ENCODE measurements around the gene A3GALT2. TPM values are rescaled to one million over a fixed set of nuclear protein-coding genes. Genes with fewer than 3 reads are reported as not detected.

A3GALT2 gene
- total RNA-seq, 1 donor from 2014 or later = not detected

DNA sequence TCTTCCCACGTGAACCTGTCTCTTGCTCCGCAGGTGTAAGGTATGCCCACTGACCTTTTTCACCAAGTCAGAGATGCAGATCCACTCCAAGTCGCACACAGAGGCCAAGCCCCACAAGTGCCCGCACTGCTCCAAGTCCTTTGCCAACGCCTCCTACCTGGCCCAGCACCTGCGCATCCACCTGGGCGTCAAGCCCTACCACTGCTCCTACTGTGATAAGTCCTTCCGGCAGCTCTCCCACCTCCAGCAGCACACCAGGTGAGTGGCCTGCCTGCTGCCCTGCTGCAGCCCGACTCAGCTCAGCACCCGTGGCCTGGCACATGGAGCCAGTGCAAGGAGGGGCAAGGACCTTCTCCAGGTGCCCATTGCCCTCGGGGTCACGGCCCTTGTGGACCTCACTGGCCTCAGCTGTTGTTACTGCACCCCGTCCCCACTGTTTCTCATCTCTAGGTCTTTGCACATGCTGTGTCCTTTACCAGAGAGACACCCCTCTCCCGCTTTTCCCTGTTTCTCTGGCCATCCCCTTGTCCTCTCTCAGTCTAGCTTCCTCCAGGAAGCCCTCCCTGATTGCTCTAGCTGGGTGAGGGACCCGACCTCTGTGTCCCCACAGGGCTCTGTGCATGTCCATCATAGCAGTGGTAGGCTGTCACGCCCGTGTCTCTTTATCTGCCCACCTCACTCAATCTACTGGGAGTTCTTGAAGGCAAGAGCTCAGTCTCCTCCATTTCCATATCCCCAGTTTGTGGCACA is 39.2 kb downstream of the A3GALT2 start:
- peaks cover 14% of the 10 kb centered on the region for H3K4me1 ChIP-seq
- intact Hi-C loops (cut with DNase I) = loop anchor here (10.0 kb wide), 1 partner anchor 183 kb away; no protein-coding TSS in a partner anchor
- no peak overlapping the region for H3K27ac ChIP-seq
- H3K9me3 ChIP-seq = no peaks in the 10 kb centered on the region
- no peak overlapping the region for H3K4me3 ChIP-seq
- peaks cover 0 to 55% of the 10 kb centered on the region in 2 donors for H3K36me3 ChIP-seq
- TF ChIP-seq POLR2AphosphoS5 (IDR thresholded peaks at IDR 0.05; ENCODE audit: insufficient read depth in 1 of 2, low read depth in 1 of 2) (no peak), CTCF (IDR thresholded peaks at IDR 0.05) (no peak), POLR2A (IDR thresholded peaks at IDR 0.05) (no peak)
- no peaks in the 10 kb centered on the region for H3K27me3 ChIP-seq
- no peak for DNase-seq (ENCODE audit: extremely low spot score in 2 of 2)

DNA sequence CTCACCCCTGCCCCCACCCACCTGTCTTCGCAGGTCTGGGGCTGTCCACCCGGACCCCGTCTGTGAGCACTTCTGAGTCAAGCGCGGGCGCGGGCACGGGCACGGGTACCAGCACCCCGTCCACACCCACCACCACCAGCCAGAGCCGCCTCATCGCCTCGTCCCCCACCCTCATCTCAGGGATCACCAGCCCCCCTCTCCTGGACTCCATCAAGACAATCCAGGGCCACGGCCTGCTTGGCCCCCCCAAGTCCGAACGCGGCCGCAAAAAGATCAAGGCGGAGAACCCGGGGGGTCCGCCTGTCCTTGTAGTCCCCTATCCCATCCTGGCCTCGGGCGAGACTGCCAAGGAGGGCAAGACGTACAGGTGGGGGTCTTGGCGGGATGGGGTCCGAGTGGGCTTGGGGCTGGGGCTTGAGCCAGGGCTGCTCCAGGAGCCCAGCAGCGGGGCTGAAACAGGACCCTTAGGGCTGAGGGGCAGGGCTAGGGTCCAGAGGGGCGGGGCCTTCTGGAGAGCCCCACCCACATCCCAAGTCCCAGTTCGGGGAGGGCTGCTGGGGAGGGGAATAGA is 40.7 kb downstream of the A3GALT2 start:
- Histone ChIP-seq H3K4me1 (no peaks in the 10 kb centered on the region), H3K36me3 (peaks cover 0 to 58% of the 10 kb centered on the region in 2 donors), H3K27me3 (no peaks in the 10 kb centered on the region), H3K27ac (no peak overlapping the region), H3K9me3 (no peaks in the 10 kb centered on the region), H3K4me3 (no peak overlapping the region)
- intact Hi-C loops (cut with DNase I) = loop anchor here (10.0 kb wide), 1 partner anchor 185 kb away; no protein-coding TSS in a partner anchor
- TF ChIP-seq POLR2AphosphoS5 (IDR thresholded peaks at IDR 0.05; ENCODE audit: insufficient read depth in 1 of 2, low read depth in 1 of 2) = no peak
- TF ChIP-seq CTCF (IDR thresholded peaks at IDR 0.05) = no peak
- no peak for TF ChIP-seq POLR2A (IDR thresholded peaks at IDR 0.05)
- DNase-seq (ENCODE audit: extremely low spot score in 2 of 2) = no peak

DNA sequence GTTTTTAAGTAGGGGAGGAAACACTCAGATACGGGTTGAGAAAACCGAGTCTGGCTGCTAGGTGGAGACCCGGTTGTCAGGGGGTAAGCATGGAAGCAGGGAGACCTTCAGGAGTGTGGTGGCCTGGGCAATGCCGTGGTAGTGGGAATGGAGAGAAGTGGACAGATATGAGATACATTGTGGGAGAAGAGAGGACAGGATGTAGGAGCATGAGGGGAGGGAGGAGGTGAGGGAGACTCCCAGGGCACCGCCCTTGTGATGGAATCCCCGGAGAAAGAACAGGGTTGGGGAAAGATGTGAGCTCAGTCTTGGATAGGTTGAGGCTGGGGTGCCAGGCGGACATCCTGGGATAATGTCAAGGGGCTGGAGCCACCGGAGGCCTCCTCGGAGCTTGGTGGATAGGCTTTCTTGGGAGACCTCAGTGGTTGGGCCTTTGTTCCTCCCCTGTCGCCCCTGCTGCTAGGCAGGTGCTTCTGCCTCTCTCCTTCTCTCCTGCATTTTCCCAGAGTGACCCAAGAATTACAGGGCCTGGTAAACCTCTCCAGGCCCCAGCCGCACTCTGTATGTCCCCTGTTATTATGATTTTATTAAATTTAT is 43.3 kb downstream of the A3GALT2 start:
- TF ChIP-seq CTCF (IDR thresholded peaks at IDR 0.05) (no peak), POLR2A (IDR thresholded peaks at IDR 0.05) (no peak)
- DNase-seq (ENCODE audit: extremely low spot score in 2 of 2) = no peak
- Histone ChIP-seq H3K9me3 (no peaks in the 10 kb centered on the region), H3K4me3 (no peak overlapping the region), H3K27ac (no peak overlapping the region), H3K36me3 (peaks cover 0 to 48% of the 10 kb centered on the region in 2 donors), H3K4me1 (peaks cover 7% of the 10 kb centered on the region), H3K27me3 (no peaks in the 10 kb centered on the region)
- intact Hi-C loops (cut with DNase I) = no loop called here

DNA sequence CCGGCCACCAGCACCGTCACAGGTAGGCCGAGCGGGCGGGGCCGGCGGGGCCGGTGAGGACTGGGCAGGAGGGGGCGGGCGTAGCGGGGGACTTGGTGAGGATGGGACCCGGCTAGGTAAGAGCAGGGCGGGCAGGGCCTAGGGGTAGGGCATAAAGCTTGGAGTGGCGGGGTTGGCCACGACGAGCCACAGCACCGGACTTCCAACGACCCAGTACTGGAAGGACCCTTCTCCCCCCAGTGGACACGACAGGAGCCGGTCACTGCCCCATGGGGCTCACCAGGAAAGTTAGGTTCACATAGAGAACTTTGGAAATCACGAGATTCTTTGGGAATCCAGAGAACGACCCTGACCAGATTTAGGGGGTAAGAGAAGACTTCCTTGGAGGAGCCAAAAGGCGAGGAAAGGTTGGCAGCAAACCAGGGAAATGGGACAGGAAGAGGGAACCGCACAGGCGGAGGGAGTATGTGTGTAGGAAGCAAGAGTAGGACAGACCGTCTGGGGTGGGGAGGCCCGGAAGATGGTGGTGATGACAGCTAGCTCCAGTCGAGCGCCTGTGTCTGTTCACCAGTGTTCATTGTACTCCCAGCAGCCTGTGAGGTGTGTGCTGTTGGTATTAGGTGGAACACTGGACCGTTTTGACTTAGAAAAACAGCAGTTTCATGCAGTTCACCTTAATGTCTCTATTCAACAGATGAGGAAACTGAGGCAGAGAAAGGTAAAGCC is 44.2 kb downstream of the A3GALT2 start:
- intact Hi-C loops (cut with DNase I) = no loop called here
- H3K4me1 ChIP-seq = peaks cover 10% of the 10 kb centered on the region
- no peak overlapping the region for H3K4me3 ChIP-seq
- TF ChIP-seq POLR2A (IDR thresholded peaks at IDR 0.05) (no peak), CTCF (IDR thresholded peaks at IDR 0.05) (no peak), POLR2AphosphoS5 (IDR thresholded peaks at IDR 0.05; ENCODE audit: insufficient read depth in 1 of 2, low read depth in 1 of 2) (no peak)
- no peak overlapping the region for H3K27ac ChIP-seq
- no peak for DNase-seq (ENCODE audit: extremely low spot score in 2 of 2)
- H3K9me3 ChIP-seq = no peaks in the 10 kb centered on the region
- no peaks in the 10 kb centered on the region for H3K27me3 ChIP-seq
- H3K36me3 ChIP-seq = peaks cover 0 to 40% of the 10 kb centered on the region in 2 donors

Measured in vagina (tissue), 2 donors.